H9 (cell line): ENCODE results near the gene FALEC. TPM values are rescaled to one million over a fixed set of nuclear protein-coding genes. Genes with fewer than 3 reads are reported as not detected.

ENCODE experiments used
- DNase-seq: peaks from one replicate; pipeline ENCODE4 v3.0.0-alpha.2; 2017
- H2AFZ ChIP-seq: one replicate; pipeline ENCODE4 v1.6.1; 2013; ENCODE audit warnings: mild to moderate bottlenecking, low read length, control low read depth, moderate library complexity
- H2AK5ac ChIP-seq: 2 replicates; pipeline ENCODE4 v1.6.1; 2013; ENCODE audit warnings: low read length, control low read depth, mixed read lengths; ENCODE audit not compliant: insufficient read length
- H2BK120ac ChIP-seq: one replicate; pipeline ENCODE4 v1.6.1; 2013; ENCODE audit warnings: low read depth, mild to moderate bottlenecking, low read length, control low read depth, inconsistent platforms; ENCODE audit not compliant: poor library complexity, severe bottlenecking
- H2BK12ac ChIP-seq: 2 replicates; pipeline ENCODE4 v1.6.1; 2013; ENCODE audit warnings: low read length, control low read depth, mixed read lengths, low read depth; ENCODE audit not compliant: insufficient read length
- H2BK15ac ChIP-seq: 2 replicates; pipeline ENCODE4 v1.6.1; 2013; ENCODE audit warnings: low read depth, low read length, control low read depth
- H2BK20ac ChIP-seq: one replicate; pipeline ENCODE4 v1.6.1; 2013; ENCODE audit warnings: low read depth, mild to moderate bottlenecking, low read length, control low read depth, inconsistent platforms; ENCODE audit not compliant: poor library complexity, severe bottlenecking
- H2BK5ac ChIP-seq: 2 replicates; pipeline ENCODE4 v1.6.1; 2013; ENCODE audit warnings: low read length, control low read depth, mixed read lengths; ENCODE audit not compliant: insufficient read length
- H3K14ac ChIP-seq: 2 replicates; pipeline ENCODE4 v1.6.1; 2013; ENCODE audit warnings: low read length, control low read depth; ENCODE audit not compliant: insufficient read depth
- H3K18ac ChIP-seq: 2 replicates; pipeline ENCODE4 v1.6.1; 2013; ENCODE audit warnings: low read depth, mild to moderate bottlenecking, mixed read lengths, low read length, control low read depth; ENCODE audit not compliant: insufficient read length
- H3K23ac ChIP-seq: 2 replicates; pipeline ENCODE4 v1.6.1; 2013; ENCODE audit warnings: low read length, control low read depth, mixed read lengths, low read depth; ENCODE audit not compliant: insufficient read length
- H3K23me2 ChIP-seq: 2 replicates; pipeline ENCODE4 v1.6.1; 2013; ENCODE audit warnings: low read depth, mild to moderate bottlenecking, mixed read lengths, low read length, control low read depth; ENCODE audit not compliant: insufficient read length, poor library complexity, severe bottlenecking
- H3K27ac ChIP-seq: 2 replicates; pipeline ENCODE4 v1.5.1; 2013; ENCODE audit warnings: low read length, control low read depth, mixed read lengths, low read depth; ENCODE audit not compliant: insufficient read length
- H3K27me3 ChIP-seq: 2 replicates; pipeline ENCODE4 v1.6.1; 2013; ENCODE audit warnings: low read length, control low read depth, inconsistent platforms; ENCODE audit not compliant: insufficient read depth
- H3K4ac ChIP-seq: 2 replicates; pipeline ENCODE4 v1.6.1; 2013; ENCODE audit warnings: low read depth, mild to moderate bottlenecking, control low read depth, inconsistent platforms, low read length, moderate library complexity
- H3K4me1 ChIP-seq: 2 replicates; pipeline ENCODE4 v1.6.1; 2013; ENCODE audit warnings: low read length, control low read depth, inconsistent platforms; ENCODE audit not compliant: insufficient read depth
- H3K4me2 ChIP-seq: 2 replicates; pipeline ENCODE4 v1.6.1; 2013; ENCODE audit warnings: low read length, control low read depth, mixed read lengths; ENCODE audit not compliant: insufficient read length, insufficient read depth
- H3K56ac ChIP-seq: 2 replicates; pipeline ENCODE4 v1.6.1; 2013; ENCODE audit warnings: low read depth, mild to moderate bottlenecking, mixed read lengths, low read length, control low read depth; ENCODE audit not compliant: insufficient read length
- H3K79me1 ChIP-seq: 2 replicates; pipeline ENCODE4 v1.6.1; 2013; ENCODE audit warnings: low read depth, mild to moderate bottlenecking, moderate library complexity, low read length, control low read depth, inconsistent platforms; ENCODE audit not compliant: insufficient read depth, poor library complexity, severe bottlenecking
- H3K79me2 ChIP-seq: 2 replicates; pipeline ENCODE4 v1.6.1; 2013; ENCODE audit warnings: low read length, control low read depth, inconsistent platforms; ENCODE audit not compliant: insufficient read depth
- H3K9ac ChIP-seq: 2 replicates; pipeline ENCODE4 v1.6.1; 2013; ENCODE audit warnings: low read length, control low read depth, mixed read lengths; ENCODE audit not compliant: insufficient read length; ENCODE audit errors: extremely low read depth
- H3K9me3 ChIP-seq: one replicate; pipeline ENCODE4 v1.6.1; 2013; ENCODE audit warnings: low read depth, low read length, inconsistent platforms; ENCODE audit not compliant: control insufficient read depth
- H3T11ph ChIP-seq: one replicate; pipeline ENCODE4 v1.6.1; 2013; ENCODE audit warnings: mild to moderate bottlenecking, low read length, control low read depth, inconsistent platforms
- H4K20me1 ChIP-seq: one replicate; pipeline ENCODE4 v1.6.1; 2013; ENCODE audit not compliant: control insufficient read depth, insufficient read length, insufficient read depth
- H4K5ac ChIP-seq: 2 replicates; pipeline ENCODE4 v1.6.1; 2013; ENCODE audit warnings: low read depth, mild to moderate bottlenecking, mixed read lengths, low read length, control low read depth; ENCODE audit not compliant: insufficient read length
- H4K8ac ChIP-seq: replicated peaks from 2 replicates; pipeline ENCODE4 v1.6.1; 2013; ENCODE audit warnings: low read length, control low read depth, mixed read lengths, low read depth; ENCODE audit not compliant: insufficient read length
- H4K91ac ChIP-seq: 2 replicates; pipeline ENCODE4 v1.6.1; 2013; ENCODE audit warnings: low read depth, mild to moderate bottlenecking, moderate library complexity, mixed read lengths, low read length, control low read depth; ENCODE audit not compliant: insufficient read length
- H3K27ac Mint-ChIP-seq, 3 experiments: 2 replicates in 2 of 3; 3 replicates in 1 of 3; pipeline ENCODE4 v1.8.0; 2020 to 2021; ENCODE audit warnings: mixed read lengths in 3 of 3, mild to moderate bottlenecking in 1 of 3, moderate library complexity in 1 of 3
- H3K27me3 Mint-ChIP-seq: 2 replicates; pipeline ENCODE4 v1.8.0; 2021; ENCODE audit warnings: low read depth, mild to moderate bottlenecking, moderate library complexity, mixed read lengths
- H3K36me3 Mint-ChIP-seq, 3 experiments: 2 replicates in 2 of 3; 3 replicates in 1 of 3; pipeline ENCODE4 v1.8.0; 2020 to 2021; ENCODE audit warnings: low read depth in 3 of 3, mixed read lengths in 3 of 3; ENCODE audit not compliant: insufficient read depth in 1 of 3
- H3K4me1 Mint-ChIP-seq, 2 experiments: 2 replicates each; pipeline ENCODE4 v1.8.0; 2020; ENCODE audit warnings: mixed read lengths in 2 of 2
- H3K4me3 Mint-ChIP-seq, 2 experiments: 2 replicates in 1 of 2; 3 replicates in 1 of 2; pipeline ENCODE4 v1.8.0; 2020 to 2021; ENCODE audit warnings: mild to moderate bottlenecking in 2 of 2, mixed read lengths in 2 of 2, moderate library complexity in 1 of 2
- H3K9me3 Mint-ChIP-seq, 2 experiments: 2 replicates in 1 of 2; 3 replicates in 1 of 2; pipeline ENCODE4 v1.8.0; 2020; ENCODE audit warnings: mild to moderate bottlenecking in 2 of 2, mixed read lengths in 2 of 2, moderate library complexity in 1 of 2
- WGBS: extraction: QIAGEN DNeasy Blood & Tissue Kit; methylation state at CpG from one replicate; pipeline ENCODE4 v1.1.7; 2013; ENCODE audit warnings: missing lambda C conversion rate, low lambda C conversion rate, mixed read lengths; ENCODE audit not compliant: insufficient read length; ENCODE audit errors: extremely low coverage; 5-methylcytosine and 5-hydroxymethylcytosine counted together
- total RNA-seq: library from RNA; stranded (reverse); gene quantifications from 2 replicates; pipeline ENCODE4 v1.2.1, GENCODE V29; 2021
- TF ChIP-seq, protein P1 (sequence below): fragments of 200-600 bp; sonication (generic); conservative IDR thresholded peaks from 3 replicates; pipeline ENCODE4 v1.8.0; 2021; ENCODE audit warnings: antibody characterized with exemption, mild to moderate bottlenecking

FALEC gene
- total RNA-seq, 1 experiment from 2014 or later: not detected

DNA sequence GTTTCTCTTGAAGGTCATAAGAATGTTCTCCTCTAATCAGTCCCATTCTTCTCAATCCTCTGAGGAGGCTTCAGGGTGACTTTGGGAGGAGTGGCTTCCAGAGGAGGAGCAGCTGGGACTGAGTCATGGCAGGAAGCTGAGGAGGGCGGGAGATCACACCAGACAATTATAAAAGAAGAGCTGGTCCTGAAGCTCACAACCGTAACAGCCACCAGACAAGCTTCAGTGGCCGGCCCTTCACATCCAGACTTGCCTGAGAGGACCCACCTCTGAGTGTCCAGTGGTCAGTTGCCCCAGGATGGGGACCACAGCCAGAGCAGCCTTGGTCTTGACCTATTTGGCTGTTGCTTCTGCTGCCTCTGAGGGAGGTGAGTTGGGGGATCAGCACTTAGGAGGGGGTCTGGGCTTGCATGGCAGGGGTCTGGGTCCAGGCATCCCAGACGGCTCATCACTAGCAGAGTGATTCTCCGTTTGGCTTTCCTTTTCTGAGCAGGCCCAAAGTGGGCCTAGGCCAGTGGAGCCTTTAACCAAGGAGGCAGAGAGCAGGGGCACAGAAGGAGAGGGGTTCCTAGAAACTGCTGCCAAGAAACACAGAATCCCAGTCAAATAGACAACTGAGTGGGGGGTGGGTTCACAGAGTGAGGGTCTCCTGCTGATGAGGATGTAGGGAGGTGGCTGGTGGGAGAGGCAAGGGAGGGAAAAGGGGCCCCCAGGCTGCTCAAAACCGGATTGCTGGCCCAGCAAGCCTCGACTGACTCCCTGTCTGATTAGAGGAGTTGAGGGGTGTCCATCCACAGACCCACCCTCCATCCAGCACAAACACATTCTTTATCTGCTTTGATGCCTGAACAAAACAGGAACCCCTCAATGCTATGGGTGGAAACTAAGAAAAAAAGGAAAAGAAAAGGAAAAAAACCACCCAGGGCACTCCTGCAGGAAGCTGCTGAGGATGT lies 7.4 kb upstream of the FALEC start, which contains the start of gene ECM1:
Gene ECM1 (plus strand): TSS at position 198 of the 953 bp plus-strand sequence. CDS start 101 bp downstream, at position 299.
- H3K9me3 ChIP-seq: no peaks in the 10 kb centered on the region
- Mint-ChIP-seq H3K36me3 (peaks cover 23 to 51% (median 37%) of the 10 kb centered on the region in 3 experiments; a peak in 6 of 7 replicates), H3K4me1 (peaks cover 5 to 6% of the 10 kb centered on the region in 2 experiments; a peak in 2 of 4 replicates), H3K27ac (peak within 1 kb of the TSS in 2 of 3 experiments; percentile 52 to 64; a peak in 4 of 7 replicates), H3K9me3 (no peaks in the 10 kb centered on the region), H3K27me3 (no peaks in the 10 kb centered on the region; the same call in 1 of the 2 replicates), H3K4me3 (no peak within 1 kb of the TSS; a peak in 1 of 5 replicates)
- no peak within 1 kb of the TSS for H2BK15ac ChIP-seq
- no peaks in the 10 kb centered on the region for H3K79me1 ChIP-seq
- H2AFZ ChIP-seq: no peak within 1 kb of the TSS
- no peak within 1 kb of the TSS for H3K27ac ChIP-seq
- no peaks in the 10 kb centered on the region for H3K27me3 ChIP-seq
- no peak within 1 kb of the TSS; the same call in 1 of the 2 replicates for H3K14ac ChIP-seq
- no peaks in the 10 kb centered on the region for H3K23me2 ChIP-seq
- H2BK12ac ChIP-seq: no peak within 1 kb of the TSS
- H3K4me1 ChIP-seq: no peaks in the 10 kb centered on the region
- DNase-seq: no peak
- TF ChIP-seq, protein P1, sequence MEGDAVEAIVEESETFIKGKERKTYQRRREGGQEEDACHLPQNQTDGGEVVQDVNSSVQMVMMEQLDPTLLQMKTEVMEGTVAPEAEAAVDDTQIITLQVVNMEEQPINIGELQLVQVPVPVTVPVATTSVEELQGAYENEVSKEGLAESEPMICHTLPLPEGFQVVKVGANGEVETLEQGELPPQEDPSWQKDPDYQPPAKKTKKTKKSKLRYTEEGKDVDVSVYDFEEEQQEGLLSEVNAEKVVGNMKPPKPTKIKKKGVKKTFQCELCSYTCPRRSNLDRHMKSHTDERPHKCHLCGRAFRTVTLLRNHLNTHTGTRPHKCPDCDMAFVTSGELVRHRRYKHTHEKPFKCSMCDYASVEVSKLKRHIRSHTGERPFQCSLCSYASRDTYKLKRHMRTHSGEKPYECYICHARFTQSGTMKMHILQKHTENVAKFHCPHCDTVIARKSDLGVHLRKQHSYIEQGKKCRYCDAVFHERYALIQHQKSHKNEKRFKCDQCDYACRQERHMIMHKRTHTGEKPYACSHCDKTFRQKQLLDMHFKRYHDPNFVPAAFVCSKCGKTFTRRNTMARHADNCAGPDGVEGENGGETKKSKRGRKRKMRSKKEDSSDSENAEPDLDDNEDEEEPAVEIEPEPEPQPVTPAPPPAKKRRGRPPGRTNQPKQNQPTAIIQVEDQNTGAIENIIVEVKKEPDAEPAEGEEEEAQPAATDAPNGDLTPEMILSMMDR: no peak
- no CpG with 5 or more reads among the region's 7 CpGs for WGBS
- H4K20me1 ChIP-seq: no peaks in the 10 kb centered on the region
- H3K23ac ChIP-seq: no peak within 1 kb of the TSS
- H4K91ac ChIP-seq: no peak within 1 kb of the TSS
- H2BK5ac ChIP-seq: no peak within 1 kb of the TSS
- no peak within 1 kb of the TSS for H3K4me2 ChIP-seq
- H3K4ac ChIP-seq: no peak within 1 kb of the TSS
- no peaks in the 10 kb centered on the region for H3K79me2 ChIP-seq
- no peak within 1 kb of the TSS for H3K9ac ChIP-seq
- no peak within 1 kb of the TSS for H2AK5ac ChIP-seq
- no peak within 1 kb of the TSS for H3T11ph ChIP-seq
- no peak within 1 kb of the TSS for H2BK120ac ChIP-seq
- H3K18ac ChIP-seq: no peak within 1 kb of the TSS
- no peak within 1 kb of the TSS for H3K56ac ChIP-seq
- no peak within 1 kb of the TSS for H4K8ac ChIP-seq
- no peak within 1 kb of the TSS for H2BK20ac ChIP-seq
- no peak within 1 kb of the TSS for H4K5ac ChIP-seq
